GM12865 (cell line): ENCODE results near the gene GRAMD2A.

Experiments used
- DNase-seq: peaks from one replicate; pipeline ENCODE4 v3.0.0; 2010; ENCODE audit warnings: low read depth
- H3K4me3 ChIP-seq: 2 replicates; pipeline ENCODE4 v1.5.1; 2011; ENCODE audit warnings: mild to moderate bottlenecking, low read depth, low read length, control low read depth
- CTCF ChIP-seq: IDR thresholded peaks from 2 replicates; pipeline ENCODE4 v1.5.1; 2011; ENCODE audit warnings: low read length, control low read depth, low read depth, inconsistent platforms; ENCODE audit not compliant: insufficient read depth; ENCODE audit errors: missing control alignments

Gene GRAMD2A

GRCh38 chr15:72139667-72140066, 57.9 kb downstream of the GRAMD2A start:
- H3K4me3 ChIP-seq = no peak overlapping the region
- TF ChIP-seq CTCF = no peak

GRCh38 chr15:72136170-72137051, 61.2 kb downstream of the GRAMD2A start:
- no peak for DNase-seq
- H3K4me3 ChIP-seq = no peak overlapping the region
- no peak for TF ChIP-seq CTCF

More at GRCh38 chr15:72139667-72140066, 57.9 kb downstream of the GRAMD2A start:
- DNase-seq = no peak

- TF ChIP-seq CTCF = no peak
- no peak overlapping the region for H3K4me3 ChIP-seq
- DNase-seq = no peak
Measured at GRCh38 chr15:72135719-72136118, 61.9 kb downstream of the GRAMD2A start.

GRCh38 chr15:72133211-72133610, 64.4 kb downstream of the GRAMD2A start:
- TF ChIP-seq CTCF = no peak
- DNase-seq = no peak
- H3K4me3 ChIP-seq = no peak overlapping the region

GRCh38 chr15:72131922-72132321, 65.7 kb downstream of the GRAMD2A start:
- no peak for TF ChIP-seq CTCF
- no peak for DNase-seq
- no peak overlapping the region for H3K4me3 ChIP-seq

GRCh38 chr15:72130272-72130671, 67.3 kb downstream of the GRAMD2A start:
- DNase-seq = no peak
- H3K4me3 ChIP-seq = no peak overlapping the region
- no peak for TF ChIP-seq CTCF

- H3K4me3 ChIP-seq = no peak overlapping the region
- DNase-seq = no peak
- no peak for TF ChIP-seq CTCF
Measured at GRCh38 chr15:72128359-72128758, 69.2 kb downstream of the GRAMD2A start.
